HG02678 (cell line): ENCODE measurements around the gene ACSM5.
"Not testable (repeated sequence)": the region's sequence is repeated elsewhere in the genome, so short reads cannot be mapped to it uniquely, and the experiment has no call there.

ENCODE experiments used
- ATAC-seq: cut with Tn5 transposase; IDR thresholded peaks from one replicate; pipeline ENCODE4 v1.9.1; 2021; ENCODE audit warnings: mild to moderate bottlenecking, moderate library complexity; ENCODE audit not compliant: unreplicated experiment

Gene ACSM5

GRCh38 chr16:20446652-20447393 is 37.5 kb downstream of the ACSM5 start:
- not testable (repeated sequence) for ATAC-seq

- ATAC-seq = not testable (repeated sequence)
Measured at GRCh38 chr16:20451364-20451763, 42.0 kb downstream of the ACSM5 start, which contains the start of gene ACSM2A. TSS of gene ACSM2A (plus strand) at chr16:20451521. CDS start at chr16:20460115, 8,594 bp downstream.

- ATAC-seq = not testable (repeated sequence)
Measured at GRCh38 chr16:20453633-20454032, 44.3 kb downstream of the ACSM5 start.

- ATAC-seq = not testable (repeated sequence)
Measured at GRCh38 chr16:20459227-20459626, 49.9 kb downstream of the ACSM5 start.

- not testable (repeated sequence) for ATAC-seq
Measured at GRCh38 chr16:20460313-20460712, 51.0 kb downstream of the ACSM5 start.

- ATAC-seq = not testable (repeated sequence)
Measured at GRCh38 chr16:20468954-20469353, 59.6 kb downstream of the ACSM5 start.

GRCh38 chr16:20469930-20470329 is 60.6 kb downstream of the ACSM5 start:
- ATAC-seq = not testable (repeated sequence)

GRCh38 chr16:20470732-20471131 is 61.4 kb downstream of the ACSM5 start:
- not testable (repeated sequence) for ATAC-seq

GRCh38 chr16:20477188-20477744 is 67.9 kb downstream of the ACSM5 start:
- not testable (repeated sequence) for ATAC-seq

- ATAC-seq = not testable (repeated sequence)
Measured at GRCh38 chr16:20483989-20484388, 74.7 kb downstream of the ACSM5 start.

GRCh38 chr16:20484726-20485125 is 75.4 kb downstream of the ACSM5 start:
- no peak for ATAC-seq

GRCh38 chr16:20485408-20485807 is 76.1 kb downstream of the ACSM5 start:
- ATAC-seq = no peak
